HepG2 (cell line): ENCODE measurements around the gene SLC2A10. TPM values are rescaled to one million over a fixed set of nuclear protein-coding genes. Genes with fewer than 3 reads are reported as not detected.
A peak's percentile ranks its signal among the peaks of the same experiment; 100 is the strongest.

Experiments used
- AHR ChIP-seq: IDR thresholded peaks from 2 replicates; pipeline ENCODE4 v1.6.1; 2018; ENCODE audit warnings: missing genetic modification reagents, missing compliant biosample characterization
- CEBPB ChIP-seq: IDR thresholded peaks from 2 replicates; pipeline ENCODE4 v1.6.1; 2011; ENCODE audit warnings: low read depth, low read length, improper control_type of control experiment, borderline replicate concordance
- CSRNP2 ChIP-seq: sonication (generic); formaldehyde crosslinking; conservative IDR thresholded peaks from 2 replicates; pipeline ENCODE4 v1.8.0; 2022; ENCODE audit warnings: low read depth, missing genetic modification reagents
- ELF1 ChIP-seq: sonication (generic); formaldehyde crosslinking; IDR thresholded peaks from 2 replicates; pipeline ENCODE4 v1.4.0; 2020; ENCODE audit warnings: missing genetic modification reagents
- HCFC1 ChIP-seq: fragments of 150-350 bp; IDR thresholded peaks from 2 replicates; pipeline ENCODE4 v1.6.1; 2014; ENCODE audit warnings: low read depth, low read length
- HNRNPL ChIP-seq: fragments of 200-400 bp; formaldehyde crosslinking; IDR thresholded peaks from 2 replicates; pipeline ENCODE4 v1.6.1; 2017; ENCODE audit warnings: mild to moderate bottlenecking, low read depth, low read length
- ZNF121 ChIP-seq: sonication (generic); formaldehyde crosslinking; IDR thresholded peaks from 2 replicates; pipeline ENCODE4 v1.5.0; 2020; ENCODE audit warnings: mild to moderate bottlenecking, missing genetic modification reagents
- ZNF609 ChIP-seq: sonication (generic); formaldehyde crosslinking; IDR thresholded peaks from 2 replicates; pipeline ENCODE4 v1.4.0; 2020; ENCODE audit warnings: mild to moderate bottlenecking, missing genetic modification reagents, borderline replicate concordance
- ZNF850 ChIP-seq: sonication (generic); formaldehyde crosslinking; conservative IDR thresholded peaks from 2 replicates; pipeline ENCODE4 v1.9.0; 2021; ENCODE audit warnings: mild to moderate bottlenecking, missing genetic modification reagents
- polyA plus RNA-seq, 8 experiments: library from polyadenylated mRNA; depleted of rRNA in 3 of 8; stranded (reverse) in 7 of 8; unstranded in 1 of 8; fragments of >200 nt; fragmentation: Illumina TruSeq in 4 of 8; extraction: Trizol in 4 of 8; gene quantifications; 2 replicates each; pipeline versions ENCODE4 v1.2.1 to v1.2.3, GENCODE V29; 2011 to 2016; ENCODE audit warnings: low read depth in 4 of 8, missing spikeins in 1 of 8, mixed read lengths in 1 of 8; ENCODE audit not compliant: insufficient read depth in 1 of 8
- total RNA-seq, 5 experiments: library from RNA; depleted of rRNA; stranded (reverse); fragments of >200 nt; fragmentation: Illumina TruSeq; extraction: Trizol; gene quantifications; 2 replicates each; pipeline ENCODE4 v1.2.3, GENCODE V29; 2016; ENCODE audit warnings: low read depth in 1 of 5
- TF ChIP-seq, protein P1 (sequence below): sonication (generic); formaldehyde crosslinking; IDR thresholded peaks from 2 replicates; pipeline ENCODE4 v1.5.1; 2020; ENCODE audit warnings: mild to moderate bottlenecking, missing genetic modification reagents, borderline replicate concordance
- TF ChIP-seq, protein P2 (sequence below): sonication (generic); formaldehyde crosslinking; IDR thresholded peaks from 2 replicates; pipeline ENCODE4 v1.4.0; 2020; ENCODE audit warnings: missing genetic modification reagents, mild to moderate bottlenecking, borderline replicate concordance
- TF ChIP-seq, protein P3 (sequence below): sonication (generic); formaldehyde crosslinking; conservative IDR thresholded peaks from 2 replicates; pipeline ENCODE4 v1.4.0; 2020; ENCODE audit warnings: missing genetic modification reagents

SLC2A10 gene
- total and polyA plus RNA-seq, 2 of the 13 experiments (the other 11 are each of a cell fraction or from before 2014, with no cell fraction given): 16.0 to 18.4 TPM

GRCh38 chr20:46674253-46675083 is 35.0 kb upstream of the SLC2A10 start (continued):
- TF ChIP-seq CEBPB (0 out of 2 replicates have a peak, but pooled peaks have one; percentile 22), CSRNP2 (CRISPR knock-in tag) (no peak), ZNF850 (CRISPR knock-in tag) (peak; percentile 84; the same call in 1 of the 2 replicates), ELF1 (CRISPR knock-in tag) (peak; percentile 76), ZNF121 (CRISPR knock-in tag) (no peak), HNRNPL (peak; percentile 70; the same call in 1 of the 2 replicates), HCFC1 (no peak), AHR (CRISPR knock-in tag) (peak; percentile 40; the same call in 1 of the 2 replicates), ZNF609 (peak; percentile 95)
- TF ChIP-seq, protein P1, sequence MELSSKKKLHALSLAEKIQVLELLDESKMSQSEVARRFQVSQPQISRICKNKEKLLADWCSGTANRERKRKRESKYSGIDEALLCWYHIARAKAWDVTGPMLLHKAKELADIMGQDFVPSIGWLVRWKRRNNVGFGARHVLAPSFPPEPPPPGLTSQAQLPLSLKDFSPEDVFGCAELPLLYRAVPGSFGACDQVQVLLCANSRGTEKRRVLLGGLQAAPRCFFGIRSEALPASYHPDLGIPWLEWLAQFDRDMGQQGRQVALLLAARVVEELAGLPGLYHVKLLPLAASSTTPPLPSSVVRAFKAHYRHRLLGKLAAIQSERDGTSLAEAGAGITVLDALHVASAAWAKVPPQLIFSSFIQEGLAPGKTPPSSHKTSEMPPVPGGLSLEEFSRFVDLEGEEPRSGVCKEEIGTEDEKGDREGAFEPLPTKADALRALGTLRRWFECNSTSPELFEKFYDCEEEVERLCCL (CRISPR knock-in tag): 0 out of 2 replicates have a peak, but pooled peaks have one; percentile 61
- TF ChIP-seq, protein P2, sequence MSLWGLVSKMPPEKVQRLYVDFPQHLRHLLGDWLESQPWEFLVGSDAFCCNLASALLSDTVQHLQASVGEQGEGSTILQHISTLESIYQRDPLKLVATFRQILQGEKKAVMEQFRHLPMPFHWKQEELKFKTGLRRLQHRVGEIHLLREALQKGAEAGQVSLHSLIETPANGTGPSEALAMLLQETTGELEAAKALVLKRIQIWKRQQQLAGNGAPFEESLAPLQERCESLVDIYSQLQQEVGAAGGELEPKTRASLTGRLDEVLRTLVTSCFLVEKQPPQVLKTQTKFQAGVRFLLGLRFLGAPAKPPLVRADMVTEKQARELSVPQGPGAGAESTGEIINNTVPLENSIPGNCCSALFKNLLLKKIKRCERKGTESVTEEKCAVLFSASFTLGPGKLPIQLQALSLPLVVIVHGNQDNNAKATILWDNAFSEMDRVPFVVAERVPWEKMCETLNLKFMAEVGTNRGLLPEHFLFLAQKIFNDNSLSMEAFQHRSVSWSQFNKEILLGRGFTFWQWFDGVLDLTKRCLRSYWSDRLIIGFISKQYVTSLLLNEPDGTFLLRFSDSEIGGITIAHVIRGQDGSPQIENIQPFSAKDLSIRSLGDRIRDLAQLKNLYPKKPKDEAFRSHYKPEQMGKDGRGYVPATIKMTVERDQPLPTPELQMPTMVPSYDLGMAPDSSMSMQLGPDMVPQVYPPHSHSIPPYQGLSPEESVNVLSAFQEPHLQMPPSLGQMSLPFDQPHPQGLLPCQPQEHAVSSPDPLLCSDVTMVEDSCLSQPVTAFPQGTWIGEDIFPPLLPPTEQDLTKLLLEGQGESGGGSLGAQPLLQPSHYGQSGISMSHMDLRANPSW (CRISPR knock-in tag): peak; percentile 86; the same call in 1 of the 2 replicates
- TF ChIP-seq, protein P3, sequence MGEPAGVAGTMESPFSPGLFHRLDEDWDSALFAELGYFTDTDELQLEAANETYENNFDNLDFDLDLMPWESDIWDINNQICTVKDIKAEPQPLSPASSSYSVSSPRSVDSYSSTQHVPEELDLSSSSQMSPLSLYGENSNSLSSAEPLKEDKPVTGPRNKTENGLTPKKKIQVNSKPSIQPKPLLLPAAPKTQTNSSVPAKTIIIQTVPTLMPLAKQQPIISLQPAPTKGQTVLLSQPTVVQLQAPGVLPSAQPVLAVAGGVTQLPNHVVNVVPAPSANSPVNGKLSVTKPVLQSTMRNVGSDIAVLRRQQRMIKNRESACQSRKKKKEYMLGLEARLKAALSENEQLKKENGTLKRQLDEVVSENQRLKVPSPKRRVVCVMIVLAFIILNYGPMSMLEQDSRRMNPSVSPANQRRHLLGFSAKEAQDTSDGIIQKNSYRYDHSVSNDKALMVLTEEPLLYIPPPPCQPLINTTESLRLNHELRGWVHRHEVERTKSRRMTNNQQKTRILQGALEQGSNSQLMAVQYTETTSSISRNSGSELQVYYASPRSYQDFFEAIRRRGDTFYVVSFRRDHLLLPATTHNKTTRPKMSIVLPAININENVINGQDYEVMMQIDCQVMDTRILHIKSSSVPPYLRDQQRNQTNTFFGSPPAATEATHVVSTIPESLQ (CRISPR knock-in tag): no peak
